HG03432 (cell line): ENCODE results near the gene CD19.
"Not testable (repeated sequence)": the region's sequence is repeated elsewhere in the genome, so short reads cannot be mapped to it uniquely, and the experiment has no call there.

Experiments used
- ATAC-seq: cut with Tn5 transposase; IDR thresholded peaks from one replicate; pipeline ENCODE4 v1.9.1; 2021; ENCODE audit warnings: mild to moderate bottlenecking, moderate library complexity; ENCODE audit not compliant: unreplicated experiment

The CD19 gene

DNA sequence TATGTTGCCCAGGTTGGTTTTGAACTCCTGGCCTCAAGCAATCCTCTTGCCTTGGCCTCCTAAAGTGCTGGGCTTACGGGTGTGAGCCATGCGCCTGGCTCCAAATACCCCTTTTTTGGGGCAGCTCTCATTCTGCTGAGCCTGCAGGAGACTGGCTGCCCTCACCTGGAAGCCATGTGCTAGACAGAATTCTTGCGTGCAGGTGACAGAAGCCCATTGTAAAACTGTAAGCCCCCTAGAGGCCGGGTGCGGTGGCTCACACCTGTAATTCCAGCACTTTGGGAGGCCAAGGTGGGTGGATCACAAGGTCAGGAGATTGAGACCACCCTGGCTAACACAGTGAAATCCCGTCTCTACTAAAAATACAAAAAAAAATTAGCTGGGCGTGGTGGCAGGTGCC lies 48.6 kb downstream of the CD19 start:
- ATAC-seq = not testable (repeated sequence)

DNA sequence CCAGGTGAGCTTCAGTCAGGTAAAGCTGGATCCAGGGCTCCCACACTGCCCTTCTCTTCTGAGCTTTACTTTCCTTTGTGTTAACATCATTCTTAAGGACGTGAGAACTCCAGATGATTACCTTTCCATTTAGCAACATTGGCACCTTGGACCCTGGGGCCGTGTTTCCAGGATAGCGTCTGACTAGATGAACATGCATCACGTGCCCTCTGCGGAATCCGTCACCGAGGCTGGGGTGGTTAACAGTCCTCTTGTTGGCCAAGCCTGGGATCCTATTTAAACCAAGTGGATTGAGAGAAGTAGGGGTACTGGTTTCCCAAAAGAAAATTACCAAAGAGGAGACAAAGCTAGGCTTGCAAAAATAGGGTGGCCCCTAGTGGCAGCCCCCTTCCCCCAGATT lies 49.2 kb downstream of the CD19 start:
- ATAC-seq = no peak

DNA sequence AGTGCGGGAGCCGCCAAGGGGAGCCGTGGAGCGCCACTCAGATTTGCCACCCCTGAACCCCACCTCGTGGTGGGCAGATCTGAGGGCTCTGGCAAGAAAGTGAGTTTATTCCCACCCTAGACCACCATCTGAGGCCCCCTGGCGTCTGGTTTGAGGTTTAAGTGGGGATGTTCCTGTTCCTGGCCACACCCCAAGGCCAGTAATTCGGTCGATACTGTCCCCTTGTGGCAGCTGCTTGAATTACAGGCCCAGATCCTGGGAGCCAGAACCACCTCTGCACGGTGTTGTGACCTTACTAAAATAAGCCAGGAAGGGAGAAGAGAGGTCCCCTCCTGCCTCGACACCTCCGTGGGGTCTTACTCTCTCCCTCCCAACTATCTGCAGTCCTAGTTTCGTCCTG lies 49.7 kb downstream of the CD19 start:
- no peak for ATAC-seq

DNA sequence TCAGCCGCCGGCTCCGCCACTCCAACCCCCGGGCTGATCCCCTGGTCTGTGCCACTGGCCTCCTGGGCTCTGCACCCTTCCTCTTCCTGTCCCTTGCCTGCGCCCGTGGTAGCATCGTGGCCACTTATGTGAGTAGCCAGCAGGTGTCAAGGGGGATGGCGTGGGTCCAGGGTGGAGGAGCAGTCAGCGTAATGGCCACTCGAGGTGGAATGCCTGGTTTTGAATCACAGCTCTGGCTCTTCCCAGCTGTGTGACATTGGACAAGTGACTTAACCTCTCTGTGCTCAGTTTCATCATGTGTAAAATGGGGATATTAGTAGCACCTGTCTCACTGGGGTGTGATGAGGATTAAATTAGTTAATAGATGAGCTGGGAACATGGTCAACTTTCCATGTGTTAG lies 50.6 kb downstream of the CD19 start:
- ATAC-seq = no peak

- ATAC-seq = no peak
Observed at GRCh38 chr16:28982949-28983348, 51.2 kb downstream of the CD19 start.

DNA sequence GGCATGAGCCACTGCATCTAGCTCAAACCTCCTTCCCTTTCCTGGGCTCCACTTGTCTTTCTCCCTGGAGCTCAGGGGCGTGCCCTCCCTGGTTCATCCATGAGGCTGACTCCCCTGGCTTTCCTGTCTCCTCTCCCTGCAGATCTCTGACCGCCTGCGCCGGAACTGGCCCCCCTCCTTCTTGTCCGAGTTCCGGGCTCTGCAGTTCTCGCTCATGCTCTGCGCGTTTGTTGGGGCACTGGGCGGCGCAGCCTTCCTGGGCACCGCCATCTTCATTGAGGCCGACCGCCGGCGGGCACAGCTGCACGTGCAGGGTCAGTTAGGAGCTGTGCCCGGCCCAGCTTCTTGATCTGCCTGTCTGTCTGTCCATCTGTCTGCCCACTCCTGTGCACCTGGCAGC lies 51.9 kb downstream of the CD19 start:
- no peak for ATAC-seq

DNA sequence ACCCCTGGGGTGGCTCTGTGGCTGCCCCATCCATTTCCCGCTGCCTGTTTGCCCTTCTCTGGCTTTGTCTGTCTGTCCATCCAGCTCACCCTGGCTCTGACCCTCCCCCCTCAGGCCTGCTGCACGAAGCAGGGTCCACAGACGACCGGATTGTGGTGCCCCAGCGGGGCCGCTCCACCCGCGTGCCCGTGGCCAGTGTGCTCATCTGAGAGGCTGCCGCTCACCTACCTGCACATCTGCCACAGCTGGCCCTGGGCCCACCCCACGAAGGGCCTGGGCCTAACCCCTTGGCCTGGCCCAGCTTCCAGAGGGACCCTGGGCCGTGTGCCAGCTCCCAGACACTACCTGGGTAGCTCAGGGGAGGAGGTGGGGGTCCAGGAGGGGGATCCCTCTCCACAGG lies 52.3 kb downstream of the CD19 start:
- no peak for ATAC-seq

- no peak for ATAC-seq
Observed at GRCh38 chr16:28984619-28985135, 52.9 kb downstream of the CD19 start, which contains the start of gene LAT. Gene LAT (plus strand): TSS chr16:28985052. CDS start chr16:28985418, 366 bp downstream.

DNA sequence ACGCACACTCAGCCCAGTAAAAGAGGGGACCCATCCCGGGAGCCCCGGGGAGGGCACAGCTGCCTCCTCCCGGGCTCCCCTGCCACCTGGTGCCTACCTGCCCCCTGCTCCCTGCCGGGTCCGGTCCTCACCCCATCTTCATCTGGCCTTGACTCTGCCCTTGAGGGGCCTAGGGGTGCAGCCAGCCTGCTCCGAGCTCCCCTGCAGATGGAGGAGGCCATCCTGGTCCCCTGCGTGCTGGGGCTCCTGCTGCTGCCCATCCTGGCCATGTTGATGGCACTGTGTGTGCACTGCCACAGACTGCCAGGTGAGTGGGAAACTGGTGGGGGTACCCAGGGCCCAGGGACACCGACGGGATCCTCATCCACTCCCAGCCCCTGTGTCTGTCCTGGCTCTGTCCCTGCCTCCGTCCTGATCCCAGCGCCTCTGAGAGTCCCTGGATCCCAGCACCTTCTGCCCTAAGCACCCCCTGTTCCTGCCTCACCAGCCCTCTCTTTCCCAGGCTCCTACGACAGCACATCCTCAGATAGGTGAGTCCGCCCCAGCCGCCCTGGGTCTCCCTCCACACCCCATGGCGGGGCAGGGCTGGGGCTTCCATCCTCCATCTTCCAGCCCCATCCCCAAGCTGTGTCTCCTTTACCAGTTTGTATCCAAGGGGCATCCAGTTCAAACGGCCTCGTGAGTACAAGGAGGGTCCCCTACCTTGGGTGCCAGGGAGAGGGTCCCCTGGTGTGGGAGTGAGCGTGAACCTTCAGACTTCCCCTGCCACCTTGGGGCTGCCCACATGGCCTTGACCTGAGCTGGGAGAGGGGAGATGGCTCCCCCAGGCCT lies 53.7 kb downstream of the CD19 start:
- no peak for ATAC-seq

DNA sequence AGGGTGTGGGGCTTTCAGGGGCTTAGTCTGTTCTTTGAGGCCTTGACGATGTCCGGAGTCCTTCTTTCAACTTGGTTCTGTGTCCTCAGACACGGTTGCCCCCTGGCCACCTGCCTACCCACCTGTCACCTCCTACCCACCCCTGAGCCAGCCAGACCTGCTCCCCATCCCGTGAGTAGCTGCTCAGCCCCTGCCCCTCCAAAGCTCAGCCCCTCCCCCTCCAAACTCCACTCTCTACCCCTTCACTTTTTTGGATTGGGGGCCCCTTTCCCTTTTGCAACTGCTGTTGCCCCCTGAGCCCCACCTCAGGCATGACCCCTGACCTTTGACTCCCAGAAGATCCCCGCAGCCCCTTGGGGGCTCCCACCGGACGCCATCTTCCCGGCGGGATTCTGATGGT lies 54.3 kb downstream of the CD19 start:
- no peak for ATAC-seq

DNA sequence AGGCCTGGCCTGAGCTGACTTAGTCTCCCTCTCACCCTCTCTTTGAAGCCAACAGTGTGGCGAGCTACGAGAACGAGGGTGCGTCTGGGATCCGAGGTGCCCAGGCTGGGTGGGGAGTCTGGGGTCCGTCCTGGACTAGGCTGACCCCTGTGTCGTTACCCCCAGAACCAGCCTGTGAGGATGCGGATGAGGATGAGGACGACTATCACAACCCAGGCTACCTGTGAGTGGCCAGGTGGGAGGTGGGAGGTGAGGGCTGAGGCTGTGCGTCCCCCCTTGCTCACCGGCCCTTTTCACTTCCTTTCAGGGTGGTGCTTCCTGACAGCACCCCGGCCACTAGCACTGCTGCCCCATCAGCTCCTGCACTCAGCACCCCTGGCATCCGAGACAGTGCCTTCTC lies 54.7 kb downstream of the CD19 start:
- ATAC-seq = no peak

DNA sequence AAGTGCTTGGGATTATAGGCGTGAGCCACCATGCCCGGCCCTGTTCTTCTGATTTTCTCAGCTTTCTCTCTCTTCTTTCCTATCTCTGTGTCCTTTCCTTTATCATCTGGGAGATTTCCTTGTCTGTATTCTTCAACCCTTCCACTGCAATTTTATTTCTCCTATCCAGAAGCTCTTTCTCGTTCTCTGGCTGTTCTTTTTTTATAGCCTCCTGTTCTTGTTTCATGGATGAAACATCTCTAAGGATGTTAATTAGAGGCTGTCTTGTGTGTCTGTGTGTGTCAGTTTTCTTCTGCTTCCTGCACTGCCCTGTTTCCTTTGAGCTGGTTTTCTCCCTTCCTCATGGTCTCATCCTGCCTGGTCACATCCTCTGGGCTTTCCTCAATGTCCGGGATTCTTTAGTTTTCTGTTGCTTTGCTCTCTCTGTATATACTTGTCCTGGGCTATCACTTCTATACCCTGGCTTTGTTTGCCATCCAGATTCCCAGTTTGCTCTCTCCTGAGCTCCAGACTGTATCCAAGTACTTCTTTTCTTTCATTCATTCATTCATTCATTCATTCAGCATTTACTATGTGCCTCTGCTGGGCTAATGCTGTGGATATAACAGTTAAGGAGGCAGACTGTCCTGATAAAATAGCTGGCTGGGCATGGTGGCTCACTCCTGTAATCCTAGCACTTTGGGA lies 55.5 kb downstream of the CD19 start:
- ATAC-seq = no peak
